GM21390 (cell line): ENCODE results near the gene TSEN2.
"Not testable (repeated sequence)": the region's sequence is repeated elsewhere in the genome, so short reads cannot be mapped to it uniquely, and the experiment has no call there.

Experiments
- ATAC-seq: cut with Tn5 transposase; IDR thresholded peaks from one replicate; pipeline ENCODE4 v1.9.1; 2021; ENCODE audit not compliant: unreplicated experiment

The TSEN2 gene

GRCh38 chr3:12471241-12471640 is 13.0 kb upstream of the TSEN2 start:
- no peak for ATAC-seq

DNA sequence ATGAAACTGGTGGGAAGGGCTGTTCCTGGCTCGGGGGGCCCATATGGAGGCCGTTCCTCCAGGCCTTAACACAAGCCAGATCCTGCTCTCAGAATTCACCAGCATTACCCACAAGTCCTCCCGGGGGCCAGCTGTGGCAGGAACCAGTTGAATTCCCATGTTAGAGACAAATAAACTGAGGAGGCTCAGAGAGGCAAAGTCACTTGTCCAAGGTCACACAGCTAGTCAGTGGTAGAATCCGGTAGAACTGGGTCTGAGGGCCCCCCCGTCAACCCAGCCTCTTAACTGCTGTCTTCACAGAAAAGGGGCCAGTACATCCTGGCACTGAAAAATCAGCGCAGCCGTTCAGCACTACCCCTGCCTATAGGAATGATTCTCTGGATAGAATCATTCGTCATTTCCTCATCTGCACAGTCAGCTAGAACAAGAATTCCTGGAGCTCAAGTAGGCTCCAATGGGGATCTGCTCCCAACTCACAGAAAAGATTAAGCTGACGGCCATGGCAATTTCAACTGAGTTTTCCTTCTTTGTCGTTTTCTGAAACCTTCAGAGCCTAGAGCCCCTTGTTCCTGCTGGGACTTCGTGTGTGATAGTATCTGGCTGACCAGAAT is 12.2 kb upstream of the TSEN2 start:
- no peak for ATAC-seq

GRCh38 chr3:12472796-12473195 is 11.5 kb upstream of the TSEN2 start:
- no peak for ATAC-seq

GRCh38 chr3:12473511-12473910 is 10.8 kb upstream of the TSEN2 start:
- ATAC-seq: no peak

DNA sequence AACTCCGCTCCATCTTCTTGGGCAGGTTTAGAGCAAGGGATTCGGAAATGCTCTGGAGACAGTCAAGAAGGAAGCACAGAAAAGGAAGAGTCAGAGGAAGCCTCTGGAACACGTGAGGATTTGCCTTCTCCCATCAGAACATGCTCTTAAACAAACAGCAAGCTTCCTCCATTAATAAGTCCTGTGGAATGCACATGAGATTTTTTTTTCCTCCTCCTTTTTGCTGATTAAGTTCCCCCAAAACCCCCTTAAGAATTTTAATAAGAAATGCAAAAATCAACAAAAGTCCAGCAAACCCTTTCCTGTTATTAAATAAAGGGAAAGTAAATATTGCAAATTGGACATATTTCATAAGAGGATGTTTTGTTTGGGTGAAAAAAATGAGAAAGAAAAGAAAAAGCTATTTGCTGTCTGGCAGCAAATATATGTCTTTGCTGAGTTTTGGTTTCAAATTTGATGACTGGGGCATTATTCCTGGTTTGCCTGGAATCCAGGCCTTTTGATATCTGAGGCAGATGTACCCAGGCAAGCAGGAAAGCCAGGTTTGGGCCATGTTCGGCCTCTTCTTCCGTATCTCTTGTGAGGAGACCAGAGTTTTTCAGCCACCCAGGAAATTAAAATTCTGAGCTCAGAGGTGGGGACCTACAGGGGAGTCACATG is 7.9 kb upstream of the TSEN2 start:
- ATAC-seq: no peak

DNA sequence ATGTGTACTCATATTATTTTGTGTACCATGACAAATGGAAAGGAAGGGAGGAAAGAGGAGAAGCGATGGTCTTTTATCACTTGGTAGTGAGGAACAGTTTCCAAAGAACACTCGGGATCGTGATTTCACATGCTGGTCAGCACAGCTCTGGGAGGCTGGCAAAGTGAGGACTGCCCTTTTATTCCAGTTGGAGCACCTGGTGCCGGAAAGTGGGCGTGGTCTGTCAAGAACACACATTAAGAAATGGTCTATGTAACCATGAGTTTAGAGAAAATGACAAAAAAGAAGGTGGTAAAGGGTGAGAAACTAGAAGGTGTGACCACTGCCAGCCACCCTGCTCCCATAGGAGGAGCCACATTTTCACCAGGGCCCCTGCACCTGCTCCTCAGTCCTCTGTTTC is 7.0 kb upstream of the TSEN2 start:
- no peak for ATAC-seq

DNA sequence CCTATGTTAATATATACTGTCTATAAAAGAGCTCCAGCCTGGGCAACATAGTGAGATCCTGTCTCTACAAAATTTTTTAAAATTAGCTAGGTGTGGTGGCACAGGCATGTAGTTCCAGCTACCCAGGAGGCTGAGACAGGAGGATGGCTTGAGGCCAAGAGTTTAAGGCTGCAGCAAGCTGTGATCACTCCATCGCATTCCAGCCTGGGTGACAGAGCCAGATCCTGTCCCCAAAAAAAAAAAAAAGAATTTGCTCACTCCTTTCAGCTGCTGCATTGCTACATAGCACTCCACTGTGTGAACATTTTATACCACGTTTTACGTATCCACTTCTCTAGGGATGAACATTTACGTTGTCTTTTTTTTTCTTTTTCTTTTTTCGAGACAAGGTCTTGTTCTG is 6.0 kb upstream of the TSEN2 start:
- no peak for ATAC-seq

DNA sequence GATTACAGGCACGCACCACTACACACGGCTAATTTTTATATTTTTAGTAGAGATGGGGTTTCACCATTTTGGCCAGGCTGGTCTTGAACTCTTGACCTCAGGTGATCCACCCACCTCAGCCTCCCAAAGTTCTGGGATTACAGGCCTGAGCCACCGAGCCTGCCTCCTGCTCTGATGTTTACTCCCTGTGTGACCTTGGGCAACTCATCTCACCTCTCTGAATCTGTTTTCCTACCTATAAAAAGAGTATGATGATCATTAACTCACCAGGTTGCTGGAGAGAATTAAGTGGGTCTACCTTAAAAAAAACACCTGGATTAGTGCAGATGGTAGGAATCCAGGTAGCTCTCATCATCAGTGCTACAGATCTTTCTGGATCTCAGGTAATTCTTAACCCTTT is 5.1 kb upstream of the TSEN2 start:
- not testable (repeated sequence) for ATAC-seq

GRCh38 chr3:12479919-12480427 is 4.3 kb upstream of the TSEN2 start:
- ATAC-seq: no peak

GRCh38 chr3:12483410-12483809 is 870 bp upstream of the TSEN2 start:
- no peak for ATAC-seq

- no peak for ATAC-seq
Observed at GRCh38 chr3:12483872-12484197, 445 bp upstream of the TSEN2 start.

- no peak for ATAC-seq
Observed at GRCh38 chr3:12484983-12485327, 675 bp downstream of the TSEN2 start.

DNA sequence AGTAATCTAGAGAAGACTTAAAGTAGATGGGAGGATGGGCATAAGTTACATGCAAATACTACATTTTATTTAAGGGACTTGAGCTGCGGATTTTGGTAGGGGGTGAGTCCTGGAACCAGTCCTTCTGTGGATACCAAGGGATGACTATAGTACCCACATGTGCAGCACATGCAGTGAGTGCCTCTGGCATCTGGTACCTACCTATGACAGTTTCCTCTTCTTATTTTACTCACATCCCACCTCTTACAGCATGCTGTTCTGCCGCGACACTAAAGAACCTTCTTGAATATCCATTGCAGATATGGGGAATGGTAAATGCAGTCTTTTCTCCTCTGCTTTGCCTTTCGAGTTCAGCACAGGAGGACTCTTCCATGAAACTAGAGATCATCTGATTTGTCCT is 1.7 kb downstream of the TSEN2 start:
- no peak for ATAC-seq

- ATAC-seq: no peak
Observed at GRCh38 chr3:12486916-12487315, 2.6 kb downstream of the TSEN2 start.

GRCh38 chr3:12487336-12487735 is 3.1 kb downstream of the TSEN2 start:
- ATAC-seq: no peak

DNA sequence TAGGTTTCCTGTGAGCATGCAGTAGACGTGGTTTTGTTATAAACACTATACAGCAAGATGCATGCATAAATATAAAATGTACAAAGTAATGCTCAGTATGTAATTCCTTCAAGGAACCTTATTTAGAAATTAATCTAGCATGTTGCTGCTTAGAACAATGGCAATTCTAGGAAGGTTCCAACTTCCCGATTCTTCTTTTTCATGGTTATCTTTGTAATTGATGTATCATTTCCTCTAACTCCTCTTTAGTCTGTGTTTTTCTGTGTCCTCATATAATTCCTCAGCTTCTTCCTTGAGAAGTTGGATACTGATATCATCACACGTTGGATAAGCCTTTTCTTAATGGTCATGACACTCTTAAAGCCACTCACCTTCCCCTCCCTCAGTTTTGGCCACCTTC is 3.5 kb downstream of the TSEN2 start:
- no peak for ATAC-seq

DNA sequence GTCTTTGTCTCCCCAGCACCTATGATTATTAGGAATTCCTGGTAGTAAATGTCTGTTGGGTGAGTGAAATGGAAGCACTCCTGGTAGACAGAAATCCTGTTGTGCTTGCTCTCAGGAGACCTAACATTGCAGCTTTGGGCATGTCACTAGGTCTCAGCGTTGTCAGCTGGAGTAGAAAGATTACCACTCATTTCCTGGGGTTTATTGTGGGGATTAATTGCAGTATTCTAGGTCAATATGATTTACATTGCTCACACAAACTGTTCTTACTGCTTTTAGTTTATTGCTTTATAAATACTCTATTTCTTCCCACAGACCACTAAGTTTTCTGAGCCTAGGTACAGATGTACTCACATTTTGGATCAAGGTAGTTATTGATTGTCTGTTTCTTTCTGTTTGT is 5.1 kb downstream of the TSEN2 start:
- ATAC-seq: no peak

DNA sequence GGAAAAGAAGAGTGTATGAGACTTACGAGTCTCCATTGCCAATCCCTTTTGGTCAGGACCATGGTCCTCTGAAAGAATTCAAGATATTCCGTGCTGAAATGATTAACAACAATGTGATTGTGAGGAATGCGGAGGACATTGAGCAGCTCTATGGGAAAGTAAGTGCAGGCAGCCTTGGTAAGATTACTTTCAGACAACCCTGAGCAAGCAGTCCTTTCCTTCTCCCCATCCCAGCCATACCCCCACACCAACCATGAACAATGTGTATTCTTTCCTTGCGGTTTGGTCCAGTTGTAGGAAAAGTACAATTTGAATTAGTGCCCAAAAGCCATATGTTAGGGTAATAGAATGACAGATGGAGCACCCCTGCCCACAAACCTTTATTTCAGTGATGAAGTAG is 5.6 kb downstream of the TSEN2 start:
- ATAC-seq: no peak

DNA sequence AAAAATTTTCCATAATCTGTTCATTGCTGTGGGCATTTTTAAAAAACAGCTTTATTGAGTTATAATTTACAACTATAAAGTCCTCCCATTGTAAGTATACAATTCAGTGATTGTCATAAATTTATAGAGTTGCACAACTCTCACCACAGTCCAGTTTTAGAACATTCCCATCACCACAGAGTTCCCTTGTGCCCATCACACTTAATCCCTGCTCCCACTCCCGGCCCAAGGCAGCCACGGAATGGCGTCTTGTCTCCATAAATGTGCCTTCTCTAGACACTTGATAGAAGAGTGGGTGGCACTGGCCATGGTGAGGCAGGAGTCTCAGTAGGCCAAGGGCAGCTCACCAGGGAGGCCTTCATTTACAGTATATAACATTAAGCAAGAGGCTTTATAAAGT is 6.3 kb downstream of the TSEN2 start:
- no peak for ATAC-seq

DNA sequence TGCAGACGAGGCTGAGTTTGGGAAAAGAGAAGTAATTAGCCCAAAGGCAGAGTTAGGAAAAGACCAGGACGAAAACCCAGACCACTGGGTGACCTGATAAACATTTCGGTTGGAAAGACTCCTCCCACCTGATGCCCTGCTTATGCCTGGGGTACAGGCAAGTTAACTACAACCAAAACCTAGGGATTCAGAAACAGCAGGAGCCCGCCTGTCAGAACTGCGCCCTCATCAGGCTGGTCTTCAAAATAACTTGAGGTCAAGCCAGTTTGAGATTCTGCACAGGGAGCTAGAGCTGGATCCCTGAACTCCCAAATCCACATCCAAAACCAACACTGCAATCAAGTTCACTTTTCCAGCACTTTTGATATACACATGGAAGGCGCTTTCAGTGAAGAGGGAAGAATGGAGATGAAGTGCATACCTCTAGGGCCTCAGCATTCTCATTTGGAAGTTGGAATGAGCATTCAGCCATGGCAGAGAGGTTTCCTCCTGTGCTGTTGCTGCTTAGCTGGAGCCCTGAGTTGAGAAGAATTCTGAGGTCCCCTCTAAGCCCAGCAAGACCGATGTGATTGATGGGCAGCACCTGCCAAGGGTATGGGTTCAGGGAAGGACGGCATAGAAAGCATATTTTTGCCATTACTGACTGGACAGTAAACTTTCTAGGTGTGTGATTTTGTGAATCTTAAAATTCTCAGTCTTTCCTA is 11.6 kb downstream of the TSEN2 start:
- ATAC-seq: no peak

- no peak for ATAC-seq
Observed at GRCh38 chr3:12496453-12496761, 12.1 kb downstream of the TSEN2 start.

DNA sequence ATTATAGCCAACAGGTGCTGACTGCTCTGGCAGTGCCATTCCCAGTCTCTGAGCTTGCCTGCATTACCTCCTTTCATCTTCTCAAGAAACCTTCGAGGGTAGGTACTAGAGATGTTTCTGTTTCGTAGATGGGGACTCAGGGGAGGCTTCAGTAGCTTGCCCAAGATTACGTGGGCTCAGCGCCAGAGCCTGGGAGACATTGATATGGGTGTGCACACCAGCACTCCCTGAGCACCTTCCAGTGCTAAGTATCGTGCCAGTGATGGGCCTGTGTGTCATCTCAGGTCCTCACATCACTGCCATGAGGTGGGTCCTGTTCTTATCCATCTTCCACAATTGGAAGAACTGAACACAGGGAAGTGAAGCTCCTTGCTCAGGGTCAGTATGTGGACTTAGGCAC is 15.2 kb downstream of the TSEN2 start:
- ATAC-seq: no peak
